ENCODE results near the gene MRPS7. TPM values are rescaled to one million over a fixed set of nuclear protein-coding genes. Genes with fewer than 3 reads are reported as not detected.

The MRPS7 gene
- total and polyA plus RNA-seq, 9 of the 15 experiments (the other 6 are each of a cell fraction or from before 2014, with no cell fraction given), result 107 to 244 (median 132) TPM

- TF ChIP-seq ZNF232 (CRISPR knock-in tag; IDR thresholded peaks at IDR 0.05) (0 out of 2 replicates have a peak, but pooled peaks have one; percentile 58), CREB1 (IDR thresholded peaks at IDR 0.05) (no peak; the same call in 1 of the 2 replicates), CREB1 (CRISPR knock-in tag; IDR thresholded peaks at IDR 0.05) (peak; percentile 27; the same call in 1 of the 2 replicates), NRF1 (conservative IDR thresholded peaks at IDR 0.05 in 1 of 2, IDR thresholded peaks at IDR 0.05 in 1 of 2) (peak; percentile 81 to 83), TAF1 (IDR thresholded peaks at IDR 0.05; ENCODE audit: control insufficient read depth, extremely low read depth, insufficient read depth, low read length, severe bottlenecking) (peak; percentile 6), PYGO2 (tag; IDR thresholded peaks at IDR 0.05) (no peak), ZNF263 (CRISPR knock-in tag; IDR thresholded peaks at IDR 0.05; ENCODE audit: borderline replicate concordance) (peak; percentile 14; the same call in 1 of the 2 replicates), CSDE1 (IDR thresholded peaks at IDR 0.05) (no peak), SUPT5H (IDR thresholded peaks at IDR 0.05) (peak; percentile 43), L3MBTL2 (IDR thresholded peaks at IDR 0.05) (0 out of 2 replicates have a peak, but pooled peaks have one; percentile 23), SMC3 (conservative IDR thresholded peaks at IDR 0.05; ENCODE audit: insufficient read depth, low read depth, low read length) (peak; percentile 9; the same call in 1 of the 2 replicates), TFAP4 (CRISPR knock-in tag; IDR thresholded peaks at IDR 0.05; ENCODE audit: borderline replicate concordance) (peak; percentile 48; the same call in 1 of the 2 replicates), KLF16 (IDR thresholded peaks at IDR 0.05) (peak; percentile 45; the same call in 1 of the 2 replicates), CREM (IDR thresholded peaks at IDR 0.05; ENCODE audit: low read depth) (peak; percentile 22), HDAC2 (IDR thresholded peaks at IDR 0.05) (0 out of 2 replicates have a peak, but pooled peaks have one; percentile 46), MTF1 (CRISPR knock-in tag; IDR thresholded peaks at IDR 0.05; ENCODE audit: borderline replicate concordance) (no peak), ZNF764 (CRISPR knock-in tag; IDR thresholded peaks at IDR 0.05; ENCODE audit: low read depth) (peak; percentile 67; the same call in 1 of the 2 replicates), HDAC1 (IDR thresholded peaks at IDR 0.05) (peak in 1 of 2 experiments; percentile 70; a peak in 2 of 4 replicates)
- TF ChIP-seq, protein P1, sequence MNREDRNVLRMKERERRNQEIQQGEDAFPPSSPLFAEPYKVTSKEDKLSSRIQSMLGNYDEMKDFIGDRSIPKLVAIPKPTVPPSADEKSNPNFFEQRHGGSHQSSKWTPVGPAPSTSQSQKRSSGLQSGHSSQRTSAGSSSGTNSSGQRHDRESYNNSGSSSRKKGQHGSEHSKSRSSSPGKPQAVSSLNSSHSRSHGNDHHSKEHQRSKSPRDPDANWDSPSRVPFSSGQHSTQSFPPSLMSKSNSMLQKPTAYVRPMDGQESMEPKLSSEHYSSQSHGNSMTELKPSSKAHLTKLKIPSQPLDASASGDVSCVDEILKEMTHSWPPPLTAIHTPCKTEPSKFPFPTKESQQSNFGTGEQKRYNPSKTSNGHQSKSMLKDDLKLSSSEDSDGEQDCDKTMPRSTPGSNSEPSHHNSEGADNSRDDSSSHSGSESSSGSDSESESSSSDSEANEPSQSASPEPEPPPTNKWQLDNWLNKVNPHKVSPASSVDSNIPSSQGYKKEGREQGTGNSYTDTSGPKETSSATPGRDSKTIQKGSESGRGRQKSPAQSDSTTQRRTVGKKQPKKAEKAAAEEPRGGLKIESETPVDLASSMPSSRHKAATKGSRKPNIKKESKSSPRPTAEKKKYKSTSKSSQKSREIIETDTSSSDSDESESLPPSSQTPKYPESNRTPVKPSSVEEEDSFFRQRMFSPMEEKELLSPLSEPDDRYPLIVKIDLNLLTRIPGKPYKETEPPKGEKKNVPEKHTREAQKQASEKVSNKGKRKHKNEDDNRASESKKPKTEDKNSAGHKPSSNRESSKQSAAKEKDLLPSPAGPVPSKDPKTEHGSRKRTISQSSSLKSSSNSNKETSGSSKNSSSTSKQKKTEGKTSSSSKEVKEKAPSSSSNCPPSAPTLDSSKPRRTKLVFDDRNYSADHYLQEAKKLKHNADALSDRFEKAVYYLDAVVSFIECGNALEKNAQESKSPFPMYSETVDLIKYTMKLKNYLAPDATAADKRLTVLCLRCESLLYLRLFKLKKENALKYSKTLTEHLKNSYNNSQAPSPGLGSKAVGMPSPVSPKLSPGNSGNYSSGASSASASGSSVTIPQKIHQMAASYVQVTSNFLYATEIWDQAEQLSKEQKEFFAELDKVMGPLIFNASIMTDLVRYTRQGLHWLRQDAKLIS (CRISPR knock-in tag; IDR thresholded peaks at IDR 0.05), result 0 out of 2 replicates have a peak, but pooled peaks have one; percentile 23
- TF ChIP-seq, protein P2, sequence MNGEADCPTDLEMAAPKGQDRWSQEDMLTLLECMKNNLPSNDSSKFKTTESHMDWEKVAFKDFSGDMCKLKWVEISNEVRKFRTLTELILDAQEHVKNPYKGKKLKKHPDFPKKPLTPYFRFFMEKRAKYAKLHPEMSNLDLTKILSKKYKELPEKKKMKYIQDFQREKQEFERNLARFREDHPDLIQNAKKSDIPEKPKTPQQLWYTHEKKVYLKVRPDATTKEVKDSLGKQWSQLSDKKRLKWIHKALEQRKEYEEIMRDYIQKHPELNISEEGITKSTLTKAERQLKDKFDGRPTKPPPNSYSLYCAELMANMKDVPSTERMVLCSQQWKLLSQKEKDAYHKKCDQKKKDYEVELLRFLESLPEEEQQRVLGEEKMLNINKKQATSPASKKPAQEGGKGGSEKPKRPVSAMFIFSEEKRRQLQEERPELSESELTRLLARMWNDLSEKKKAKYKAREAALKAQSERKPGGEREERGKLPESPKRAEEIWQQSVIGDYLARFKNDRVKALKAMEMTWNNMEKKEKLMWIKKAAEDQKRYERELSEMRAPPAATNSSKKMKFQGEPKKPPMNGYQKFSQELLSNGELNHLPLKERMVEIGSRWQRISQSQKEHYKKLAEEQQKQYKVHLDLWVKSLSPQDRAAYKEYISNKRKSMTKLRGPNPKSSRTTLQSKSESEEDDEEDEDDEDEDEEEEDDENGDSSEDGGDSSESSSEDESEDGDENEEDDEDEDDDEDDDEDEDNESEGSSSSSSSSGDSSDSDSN (IDR thresholded peaks at IDR 0.05; ENCODE audit: borderline replicate concordance in 1 of 2, low read depth in 2 of 2, low read length in 2 of 2), result peak; percentile 58 to 62; a peak in 2 of 4 replicates
Measured at GRCh38 chr17:75270218-75270965, 8.7 kb downstream of the MRPS7 start (continued).

Measured in K562 (cell line).